IPS DF 4.7 (cell line): ENCODE measurements around the gene LSM7.
"Not testable (repeated sequence)": the region's sequence is repeated elsewhere in the genome, so short reads cannot be mapped to it uniquely, and the experiment has no call there.

Source experiments
- DNase-seq: peaks from one replicate; pipeline ENCODE4 v3.0.0-alpha.2; 2013; ENCODE audit warnings: low spot score; ENCODE audit errors: extremely low read depth

LSM7 gene

GRCh38 chr19:2355168-2356035 lies 27.0 kb upstream of the LSM7 start:
- DNase-seq = no peak

GRCh38 chr19:2354670-2355069 lies 26.3 kb upstream of the LSM7 start:
- DNase-seq = no peak

- DNase-seq = no peak
Measured at GRCh38 chr19:2353887-2354592, 25.7 kb upstream of the LSM7 start.

- no peak for DNase-seq
Measured at GRCh38 chr19:2353159-2353886, 24.9 kb upstream of the LSM7 start.

GRCh38 chr19:2352121-2352520 lies 23.7 kb upstream of the LSM7 start:
- no peak for DNase-seq

- DNase-seq = no peak
Measured at GRCh38 chr19:2351591-2351990, 23.2 kb upstream of the LSM7 start.

- DNase-seq = no peak
Measured at GRCh38 chr19:2350656-2351055, 22.3 kb upstream of the LSM7 start.

GRCh38 chr19:2349818-2350217 lies 21.4 kb upstream of the LSM7 start:
- not testable (repeated sequence) for DNase-seq

GRCh38 chr19:2345794-2346663 lies 17.6 kb upstream of the LSM7 start:
- DNase-seq = no peak

- DNase-seq = no peak
Measured at GRCh38 chr19:2345076-2345475, 16.7 kb upstream of the LSM7 start.

- no peak for DNase-seq
Measured at GRCh38 chr19:2344381-2344870, 16.0 kb upstream of the LSM7 start.

- no peak for DNase-seq
Measured at GRCh38 chr19:2343289-2343982, 15.1 kb upstream of the LSM7 start.

GRCh38 chr19:2342656-2343288 lies 14.4 kb upstream of the LSM7 start:
- DNase-seq = no peak

GRCh38 chr19:2341982-2342381 lies 13.6 kb upstream of the LSM7 start:
- no peak for DNase-seq

GRCh38 chr19:2341244-2341751 lies 12.9 kb upstream of the LSM7 start:
- DNase-seq = no peak

- no peak for DNase-seq
Measured at GRCh38 chr19:2340496-2341243, 12.3 kb upstream of the LSM7 start.

GRCh38 chr19:2339644-2340310 lies 11.4 kb upstream of the LSM7 start:
- no peak for DNase-seq
